ENCODE results near the gene PRL. TPM values are rescaled to one million over a fixed set of nuclear protein-coding genes. Genes with fewer than 3 reads are reported as not detected.
A peak's percentile ranks its signal among the peaks of the same experiment; 100 is the strongest.

The PRL gene
- total RNA-seq, 1 donor from 2014 or later: not detected

DNA sequence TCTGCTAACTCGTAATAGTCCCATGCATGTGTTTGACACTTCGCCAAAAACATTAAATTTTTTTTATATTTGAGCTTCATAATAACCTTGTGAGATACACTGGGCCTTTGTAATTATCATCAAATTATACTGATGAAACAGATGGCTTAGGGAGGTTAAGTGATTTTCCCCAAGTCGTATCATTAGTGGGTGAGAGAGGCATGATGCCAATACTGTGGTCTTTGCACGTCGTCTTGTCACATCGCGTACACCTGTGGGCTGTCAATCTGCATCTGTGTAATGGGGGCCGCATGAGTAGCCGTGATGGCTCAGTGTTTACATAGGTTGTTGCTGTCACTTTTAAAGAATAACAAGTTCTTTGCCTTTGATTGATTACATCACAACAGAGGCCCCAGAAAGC is 1.7 kb downstream of the PRL start:
- TF ChIP-seq, protein P1, sequence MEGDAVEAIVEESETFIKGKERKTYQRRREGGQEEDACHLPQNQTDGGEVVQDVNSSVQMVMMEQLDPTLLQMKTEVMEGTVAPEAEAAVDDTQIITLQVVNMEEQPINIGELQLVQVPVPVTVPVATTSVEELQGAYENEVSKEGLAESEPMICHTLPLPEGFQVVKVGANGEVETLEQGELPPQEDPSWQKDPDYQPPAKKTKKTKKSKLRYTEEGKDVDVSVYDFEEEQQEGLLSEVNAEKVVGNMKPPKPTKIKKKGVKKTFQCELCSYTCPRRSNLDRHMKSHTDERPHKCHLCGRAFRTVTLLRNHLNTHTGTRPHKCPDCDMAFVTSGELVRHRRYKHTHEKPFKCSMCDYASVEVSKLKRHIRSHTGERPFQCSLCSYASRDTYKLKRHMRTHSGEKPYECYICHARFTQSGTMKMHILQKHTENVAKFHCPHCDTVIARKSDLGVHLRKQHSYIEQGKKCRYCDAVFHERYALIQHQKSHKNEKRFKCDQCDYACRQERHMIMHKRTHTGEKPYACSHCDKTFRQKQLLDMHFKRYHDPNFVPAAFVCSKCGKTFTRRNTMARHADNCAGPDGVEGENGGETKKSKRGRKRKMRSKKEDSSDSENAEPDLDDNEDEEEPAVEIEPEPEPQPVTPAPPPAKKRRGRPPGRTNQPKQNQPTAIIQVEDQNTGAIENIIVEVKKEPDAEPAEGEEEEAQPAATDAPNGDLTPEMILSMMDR (IDR thresholded peaks at IDR 0.05; ENCODE audit: unreplicated experiment): no peak
- Mint-ChIP-seq H3K9me3 (peaks cover 5% of the 10 kb centered on the region), H3K36me3 (no peaks in the 10 kb centered on the region), H3K4me3 (no peak overlapping the region), H3K27me3 (ENCODE audit: low read depth) (no peaks in the 10 kb centered on the region), H3K27ac (no peak overlapping the region), H3K4me1 (peaks cover 43% of the 10 kb centered on the region)
- no peak for DNase-seq (ENCODE audit: low spot score in 2 of 2, unreplicated experiment in 2 of 2)

DNA sequence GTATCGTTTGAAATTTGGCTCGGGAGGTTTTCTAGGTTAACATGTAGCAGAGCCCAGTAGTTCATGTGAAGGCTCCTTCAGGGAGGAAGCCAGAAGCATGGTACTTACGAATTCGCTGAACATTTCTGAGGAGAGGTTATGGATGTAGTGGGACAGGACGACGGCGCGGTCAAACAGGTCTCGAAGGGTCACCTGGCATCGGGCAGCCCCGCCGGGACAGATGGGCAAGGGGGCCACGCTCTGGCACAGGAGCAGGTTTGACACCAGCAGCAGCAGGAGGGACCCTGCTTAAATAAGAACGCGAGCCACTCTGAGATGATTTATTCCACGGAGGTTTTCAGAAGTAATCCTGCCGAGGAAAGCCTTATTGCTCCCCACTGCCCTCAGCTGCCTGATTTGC is 2.5 kb downstream of the PRL start:
- Mint-ChIP-seq H3K36me3 (no peaks in the 10 kb centered on the region), H3K4me1 (peaks cover 42% of the 10 kb centered on the region), H3K27me3 (ENCODE audit: low read depth) (no peaks in the 10 kb centered on the region), H3K27ac (peak overlapping the region; percentile 13), H3K4me3 (no peak overlapping the region), H3K9me3 (peaks cover 7% of the 10 kb centered on the region)
- no peak for DNase-seq (ENCODE audit: low spot score in 2 of 2, unreplicated experiment in 2 of 2)
- TF ChIP-seq, protein P1 (IDR thresholded peaks at IDR 0.05; ENCODE audit: unreplicated experiment): no peak

DNA sequence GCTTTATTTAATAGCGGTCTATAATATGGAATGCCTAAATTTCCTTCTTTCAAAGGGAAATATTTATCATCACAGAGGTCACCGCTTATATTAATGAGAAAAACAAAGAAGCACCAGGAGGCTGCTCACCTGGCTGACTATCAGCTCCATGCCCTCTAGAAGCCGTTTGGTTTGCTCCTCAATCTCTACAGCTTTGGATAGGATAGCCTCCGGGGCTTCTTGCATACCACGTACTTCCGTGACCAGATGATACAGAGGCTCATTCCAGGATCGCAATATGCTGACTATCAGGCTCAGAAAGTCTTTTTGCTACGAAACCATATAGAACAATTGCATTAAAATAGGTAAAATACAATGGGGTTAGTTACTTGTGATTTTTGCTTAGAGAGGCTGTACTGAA is 6.8 kb downstream of the PRL start:
- H3K36me3 Mint-ChIP-seq: no peaks in the 10 kb centered on the region
- no peak overlapping the region for H3K27ac Mint-ChIP-seq
- H3K4me3 Mint-ChIP-seq: no peak overlapping the region
- TF ChIP-seq, protein P1 (IDR thresholded peaks at IDR 0.05; ENCODE audit: unreplicated experiment): no peak
- H3K9me3 Mint-ChIP-seq: peaks cover 7% of the 10 kb centered on the region
- peaks cover 24% of the 10 kb centered on the region for H3K4me1 Mint-ChIP-seq
- H3K27me3 Mint-ChIP-seq (ENCODE audit: low read depth): no peaks in the 10 kb centered on the region
- no peak for DNase-seq (ENCODE audit: low spot score in 2 of 2, unreplicated experiment in 2 of 2)

DNA sequence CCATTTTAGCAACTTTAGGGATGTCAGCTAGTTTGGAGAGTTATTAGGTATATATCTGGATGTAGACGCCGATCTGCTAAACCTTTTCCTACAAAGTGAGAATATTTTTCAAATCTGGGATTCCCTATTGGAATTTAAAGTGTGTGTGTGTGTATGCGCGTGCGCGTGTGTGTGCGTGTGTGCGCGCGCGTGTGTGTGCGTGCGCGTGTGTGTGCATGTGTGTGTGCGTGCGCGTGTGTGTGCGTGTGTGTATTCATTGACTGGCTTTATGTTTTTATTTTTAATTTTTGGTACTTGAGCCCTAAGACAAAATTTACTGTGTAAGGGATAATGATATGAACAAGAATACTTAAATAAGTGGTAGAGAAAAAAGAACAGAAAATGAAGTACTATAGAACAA is 8.1 kb downstream of the PRL start:
- Mint-ChIP-seq H3K9me3 (peaks cover 7% of the 10 kb centered on the region), H3K27ac (no peak overlapping the region), H3K4me3 (no peak overlapping the region), H3K4me1 (peaks cover 20% of the 10 kb centered on the region), H3K36me3 (no peaks in the 10 kb centered on the region), H3K27me3 (ENCODE audit: low read depth) (no peaks in the 10 kb centered on the region)
- TF ChIP-seq, protein P1 (IDR thresholded peaks at IDR 0.05; ENCODE audit: unreplicated experiment): no peak
- DNase-seq (ENCODE audit: low spot score in 2 of 2, unreplicated experiment in 2 of 2): no peak

DNA sequence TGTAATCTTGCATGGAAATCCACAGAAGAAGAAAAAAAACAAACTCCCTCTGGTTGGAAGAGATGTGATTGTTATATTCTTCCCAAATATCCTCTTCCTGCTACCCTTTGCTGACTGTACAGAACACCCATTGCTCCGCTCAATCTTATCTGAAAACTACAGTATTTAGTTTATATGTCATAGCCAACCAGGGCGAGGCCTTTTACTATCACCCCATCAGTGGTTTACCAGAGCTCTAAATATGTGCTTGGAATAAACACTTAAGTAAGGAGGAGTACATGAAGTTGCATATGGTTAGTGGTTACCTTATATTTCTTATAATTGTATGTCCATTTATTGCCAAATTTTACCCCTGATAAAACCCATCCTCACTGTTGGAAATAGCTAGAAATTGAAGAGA is 12.2 kb downstream of the PRL start:
- H3K27me3 Mint-ChIP-seq (ENCODE audit: low read depth): no peaks in the 10 kb centered on the region
- peaks cover 18% of the 10 kb centered on the region for H3K4me1 Mint-ChIP-seq
- H3K27ac Mint-ChIP-seq: no peak overlapping the region
- DNase-seq (ENCODE audit: low spot score in 2 of 2, unreplicated experiment in 2 of 2): no peak
- no peaks in the 10 kb centered on the region for H3K36me3 Mint-ChIP-seq
- H3K4me3 Mint-ChIP-seq: no peak overlapping the region
- TF ChIP-seq, protein P1 (IDR thresholded peaks at IDR 0.05; ENCODE audit: unreplicated experiment): no peak
- peaks cover under 1% of the 10 kb centered on the region for H3K9me3 Mint-ChIP-seq

Data from mesothelial cell of epicardium (in vitro differentiated cells).